Fibroblast of villous mesenchyme (primary cell): Measurements from ENCODE around the gene AGBL4. TPM values are rescaled to one million over a fixed set of nuclear protein-coding genes. Genes with fewer than 3 reads are reported as not detected.
A peak's percentile ranks its signal among the peaks of the same experiment; 100 is the strongest.

Source experiments
- DNase-seq: peaks from one replicate; pipeline ENCODE4 v3.0.0-alpha.2; 2010; ENCODE audit warnings: low read depth
- H3K4me3 ChIP-seq: 2 replicates; pipeline ENCODE4 v1.5.1; 2011; ENCODE audit warnings: low read depth, mild to moderate bottlenecking, low read length
- total RNA-seq: library from RNA; depleted of rRNA; stranded (reverse); fragments of >200 nt; gene quantifications from 2 replicates; pipeline ENCODE4 v1.2.3, GENCODE V29; 2012
- TF ChIP-seq, protein P1 (sequence below): IDR thresholded peaks from 2 replicates; pipeline ENCODE4 v1.5.1; 2012; ENCODE audit warnings: low read depth, mild to moderate bottlenecking, low read length; ENCODE audit not compliant: insufficient read depth

The AGBL4 gene
- total RNA-seq, 1 donor, result not detected

DNA sequence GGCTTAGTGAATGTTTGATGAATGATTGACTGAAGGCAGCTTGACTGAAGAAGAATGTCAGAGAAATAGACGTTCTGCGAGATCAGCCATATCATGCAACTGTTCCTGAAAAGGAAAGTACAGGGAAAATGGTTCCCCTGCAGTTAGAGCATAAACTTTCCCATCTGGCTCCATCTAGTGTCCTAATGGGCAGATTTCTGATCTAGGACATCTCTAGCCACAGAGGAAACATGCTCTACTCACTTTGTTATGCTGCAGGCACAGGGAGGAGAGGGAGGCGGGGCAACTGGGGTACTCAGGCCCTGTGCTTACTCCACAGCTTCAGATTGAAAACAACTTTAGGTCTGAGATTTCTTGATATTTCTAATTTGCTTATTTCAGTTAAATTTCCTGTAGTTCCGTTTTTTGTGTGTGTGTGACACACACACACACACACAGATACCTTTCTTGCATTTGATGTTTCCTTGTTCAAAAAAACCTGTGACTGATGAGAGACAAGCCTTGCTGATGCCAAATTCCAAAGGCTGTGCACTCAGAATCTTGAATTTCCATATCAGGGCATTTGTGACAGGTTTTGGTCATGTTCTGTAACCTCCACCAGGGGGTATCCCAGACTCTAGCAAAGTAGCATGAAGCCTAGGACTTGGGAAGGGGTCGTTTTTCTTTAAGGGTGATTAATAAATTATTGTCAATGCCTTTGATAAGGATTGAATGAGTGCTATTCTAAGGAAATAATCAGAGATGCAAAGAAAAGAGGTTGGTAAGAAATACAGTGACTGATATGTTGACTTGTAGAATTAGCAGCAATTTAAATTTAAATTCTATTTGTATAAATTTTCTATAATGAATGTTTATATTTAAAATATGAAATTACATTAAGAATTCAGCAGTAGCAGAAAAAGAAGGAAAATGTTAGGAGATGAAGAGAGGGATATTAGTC, 1107.4 kb downstream of the AGBL4 start:
- peak; percentile 12 for DNase-seq
- H3K4me3 ChIP-seq, result no peak overlapping the region
- TF ChIP-seq, protein P1, sequence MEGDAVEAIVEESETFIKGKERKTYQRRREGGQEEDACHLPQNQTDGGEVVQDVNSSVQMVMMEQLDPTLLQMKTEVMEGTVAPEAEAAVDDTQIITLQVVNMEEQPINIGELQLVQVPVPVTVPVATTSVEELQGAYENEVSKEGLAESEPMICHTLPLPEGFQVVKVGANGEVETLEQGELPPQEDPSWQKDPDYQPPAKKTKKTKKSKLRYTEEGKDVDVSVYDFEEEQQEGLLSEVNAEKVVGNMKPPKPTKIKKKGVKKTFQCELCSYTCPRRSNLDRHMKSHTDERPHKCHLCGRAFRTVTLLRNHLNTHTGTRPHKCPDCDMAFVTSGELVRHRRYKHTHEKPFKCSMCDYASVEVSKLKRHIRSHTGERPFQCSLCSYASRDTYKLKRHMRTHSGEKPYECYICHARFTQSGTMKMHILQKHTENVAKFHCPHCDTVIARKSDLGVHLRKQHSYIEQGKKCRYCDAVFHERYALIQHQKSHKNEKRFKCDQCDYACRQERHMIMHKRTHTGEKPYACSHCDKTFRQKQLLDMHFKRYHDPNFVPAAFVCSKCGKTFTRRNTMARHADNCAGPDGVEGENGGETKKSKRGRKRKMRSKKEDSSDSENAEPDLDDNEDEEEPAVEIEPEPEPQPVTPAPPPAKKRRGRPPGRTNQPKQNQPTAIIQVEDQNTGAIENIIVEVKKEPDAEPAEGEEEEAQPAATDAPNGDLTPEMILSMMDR, result peak; percentile 41

- TF ChIP-seq, protein P1, result no peak
- DNase-seq, result no peak
- H3K4me3 ChIP-seq, result no peak overlapping the region
Measured at GRCh38 chr1:48908606-48909005, 1115.1 kb downstream of the AGBL4 start.

DNA sequence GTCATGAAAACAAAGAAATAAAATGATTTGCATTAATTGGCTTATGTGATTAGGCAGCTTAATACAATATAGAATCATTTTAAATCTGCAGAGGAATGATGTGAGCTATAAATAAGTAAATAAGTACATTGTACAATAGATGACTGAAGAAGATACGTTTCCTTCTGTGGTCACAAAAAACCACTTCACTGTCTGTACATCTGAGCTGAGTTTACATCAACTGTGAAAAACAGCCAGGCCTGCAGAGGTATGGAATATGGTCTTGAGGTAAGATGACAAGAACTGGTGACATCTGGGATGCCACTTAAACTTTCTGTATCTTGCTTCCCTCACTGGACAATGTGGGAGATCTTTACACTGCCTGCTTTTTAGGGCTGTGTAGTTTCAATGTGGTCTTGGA, 1117.0 kb downstream of the AGBL4 start:
- H3K4me3 ChIP-seq, result no peak overlapping the region
- TF ChIP-seq, protein P1, result no peak
- DNase-seq, result no peak

GRCh38 chr1:48906164-48906563, 1117.6 kb downstream of the AGBL4 start:
- no peak overlapping the region for H3K4me3 ChIP-seq
- TF ChIP-seq, protein P1, result no peak
- no peak for DNase-seq

- TF ChIP-seq, protein P1, result no peak
- H3K4me3 ChIP-seq, result no peak overlapping the region
Measured at GRCh38 chr1:48903291-48903690, 1120.5 kb downstream of the AGBL4 start.

GRCh38 chr1:48898894-48899293, 1124.9 kb downstream of the AGBL4 start:
- TF ChIP-seq, protein P1, result no peak
- H3K4me3 ChIP-seq, result no peak overlapping the region
- no peak for DNase-seq

More at GRCh38 chr1:48903291-48903690, 1120.5 kb downstream of the AGBL4 start:
- DNase-seq, result no peak
